Umbilical cord (tissue), 2 donors: ENCODE measurements around the gene E4F1. TPM values are rescaled to one million over a fixed set of nuclear protein-coding genes. Genes with fewer than 3 reads are reported as not detected.
"Not testable (repeated sequence)": the region's sequence is repeated elsewhere in the genome, so short reads cannot be mapped to it uniquely, and the experiment has no call there.

Experiments
- DNase-seq: peaks from one replicate; pipeline ENCODE4 v3.0.0-alpha.2; 2015; ENCODE audit warnings: low spot score
- total RNA-seq: library from RNA; depleted of rRNA; stranded (reverse); fragments of >200 nt; gene quantifications from one replicate; pipeline ENCODE4 v1.2.3, GENCODE V29; 2014; ENCODE audit warnings: low replicate concordance; ENCODE audit not compliant: insufficient read depth

E4F1 gene
- total RNA-seq, 1 donor from 2014 or later = 14.7 TPM

DNA sequence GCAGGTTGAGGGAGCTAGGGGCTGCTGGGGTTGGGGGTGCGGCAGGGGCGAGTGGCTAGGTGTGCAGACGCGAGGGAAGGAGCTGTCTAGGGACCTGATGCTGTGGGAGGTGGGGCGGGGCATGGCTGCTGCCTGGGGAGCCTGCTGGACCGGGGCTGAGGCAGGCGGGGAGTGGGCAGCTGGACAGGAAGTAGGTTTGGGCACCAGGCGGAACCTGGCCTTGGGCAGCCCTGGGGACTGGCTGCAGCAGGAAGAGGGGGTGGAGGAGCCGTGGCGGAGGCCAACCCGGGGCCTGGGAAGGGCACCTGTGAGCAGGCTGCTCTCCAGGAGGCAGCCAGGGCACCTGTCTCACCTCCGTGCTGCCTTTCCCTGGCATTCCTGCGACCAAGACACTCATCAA is 7.0 kb downstream of the E4F1 start:
- DNase-seq = no peak

DNA sequence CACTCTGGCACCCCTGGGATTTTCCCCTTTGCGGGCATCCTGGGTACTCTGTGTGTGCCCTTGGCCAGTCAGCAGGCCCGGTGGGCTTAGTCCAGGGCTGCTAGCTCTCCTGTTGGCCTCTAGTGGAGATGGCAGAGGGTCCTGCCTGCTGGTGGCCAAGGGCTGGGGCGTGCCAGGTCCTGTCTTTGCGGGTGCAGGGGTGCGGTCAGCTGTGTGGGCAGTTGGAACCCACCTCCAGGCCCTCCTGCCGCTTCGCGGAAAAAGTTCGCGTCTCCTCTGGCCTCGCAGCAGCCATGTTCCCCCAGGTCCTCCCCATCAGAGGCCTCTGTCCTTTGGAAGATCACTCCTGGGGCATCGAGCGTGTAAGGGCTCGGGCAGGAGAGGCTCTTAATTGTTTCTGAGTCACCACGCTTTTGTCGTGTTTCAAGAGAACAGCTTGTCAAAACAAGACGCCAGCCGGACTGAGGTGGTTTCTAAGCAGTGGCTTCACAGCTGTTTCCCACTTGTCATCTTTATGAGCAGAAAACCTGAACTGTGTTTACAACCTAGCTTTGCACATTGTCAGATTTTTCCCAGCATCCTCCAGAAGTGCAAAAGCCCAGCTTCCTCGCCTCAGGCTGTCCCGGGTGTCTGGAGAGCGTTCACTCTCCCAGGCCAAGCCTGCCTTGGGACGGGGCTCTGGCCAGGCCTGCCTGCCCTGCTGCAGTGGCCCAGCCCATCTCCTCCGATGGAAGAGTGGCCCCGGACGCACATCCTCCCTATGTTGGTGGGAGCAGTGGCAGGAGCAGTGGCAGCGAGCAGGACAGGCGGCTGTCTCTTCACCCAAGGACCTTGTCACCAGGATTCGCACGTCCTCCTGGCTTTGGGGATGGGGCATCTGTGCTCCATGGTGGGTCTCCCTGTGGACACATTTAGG is 7.9 kb downstream of the E4F1 start:
- DNase-seq = no peak

DNA sequence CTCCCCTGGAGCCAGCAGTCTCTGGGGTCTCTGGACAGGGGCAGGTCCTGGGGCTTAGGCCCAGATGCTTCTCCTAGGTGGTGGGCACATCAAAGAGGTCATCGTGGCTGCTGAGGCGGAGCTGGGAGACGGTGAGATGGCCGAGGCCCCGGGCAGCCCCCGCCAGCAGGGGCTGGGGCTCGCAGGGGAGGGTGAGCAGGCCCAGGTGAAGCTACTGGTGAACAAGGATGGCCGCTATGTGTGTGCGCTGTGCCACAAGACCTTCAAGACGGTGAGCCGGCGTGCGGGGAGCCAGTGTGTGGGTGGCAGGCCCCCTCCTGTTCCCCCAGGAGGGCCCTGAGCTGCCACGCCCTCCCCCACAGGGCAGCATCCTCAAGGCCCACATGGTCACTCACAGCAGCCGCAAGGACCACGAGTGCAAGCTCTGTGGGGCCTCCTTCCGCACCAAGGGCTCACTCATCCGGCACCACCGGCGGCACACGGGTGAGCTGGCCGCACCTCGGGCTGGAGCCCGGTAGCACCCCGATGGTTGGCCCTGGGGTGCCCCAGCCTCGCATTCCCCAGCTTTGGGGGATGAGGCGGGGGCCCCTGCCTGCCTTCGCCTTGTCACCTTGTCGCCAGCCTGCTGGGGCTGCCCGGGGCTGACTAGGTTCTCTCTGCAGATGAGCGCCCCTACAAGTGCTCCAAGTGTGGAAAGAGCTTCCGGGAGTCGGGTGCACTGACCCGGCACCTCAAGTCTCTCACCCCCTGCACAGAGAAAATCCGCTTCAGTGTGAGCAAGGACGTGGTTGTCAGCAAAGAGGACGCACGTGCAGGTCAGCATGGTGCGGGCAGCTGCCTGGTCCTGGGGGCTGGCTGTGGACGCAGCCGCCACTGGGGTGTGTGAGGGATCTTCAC is 9.0 kb downstream of the E4F1 start:
- no peak for DNase-seq

DNA sequence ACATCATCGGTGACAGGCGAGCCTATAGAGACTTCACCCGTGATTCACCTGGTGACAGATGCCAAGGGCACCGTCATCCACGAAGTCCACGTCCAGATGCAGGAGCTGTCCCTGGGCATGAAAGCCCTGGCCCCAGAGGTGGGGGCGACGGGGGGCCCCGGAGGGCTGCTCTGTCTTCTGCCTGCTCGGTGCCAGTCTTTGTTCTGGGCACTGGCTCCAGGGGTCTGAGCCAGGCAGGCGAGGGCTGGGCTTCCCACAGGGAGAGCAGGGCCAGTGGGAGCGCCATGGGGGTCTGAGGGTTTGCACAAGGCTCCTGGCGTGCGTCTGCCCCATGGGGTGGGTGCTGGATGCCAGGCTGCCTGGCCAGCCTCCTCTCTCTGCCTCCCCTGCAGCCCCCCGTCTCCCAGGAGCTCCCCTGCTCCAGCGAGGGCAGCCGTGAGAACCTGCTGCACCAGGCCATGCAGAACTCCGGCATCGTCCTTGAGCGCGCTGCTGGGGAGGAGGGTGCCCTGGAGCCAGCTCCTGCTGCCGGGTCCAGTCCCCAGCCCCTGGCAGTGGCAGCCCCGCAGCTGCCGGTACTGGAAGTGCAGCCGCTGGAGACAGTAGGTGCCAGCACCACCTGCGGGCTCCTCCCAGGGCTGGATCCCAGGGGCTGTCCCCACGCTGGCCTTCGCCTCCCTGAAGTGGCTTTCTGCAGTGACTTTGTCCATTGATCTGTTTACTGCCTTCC is 9.8 kb downstream of the E4F1 start:
- DNase-seq = no peak

DNA sequence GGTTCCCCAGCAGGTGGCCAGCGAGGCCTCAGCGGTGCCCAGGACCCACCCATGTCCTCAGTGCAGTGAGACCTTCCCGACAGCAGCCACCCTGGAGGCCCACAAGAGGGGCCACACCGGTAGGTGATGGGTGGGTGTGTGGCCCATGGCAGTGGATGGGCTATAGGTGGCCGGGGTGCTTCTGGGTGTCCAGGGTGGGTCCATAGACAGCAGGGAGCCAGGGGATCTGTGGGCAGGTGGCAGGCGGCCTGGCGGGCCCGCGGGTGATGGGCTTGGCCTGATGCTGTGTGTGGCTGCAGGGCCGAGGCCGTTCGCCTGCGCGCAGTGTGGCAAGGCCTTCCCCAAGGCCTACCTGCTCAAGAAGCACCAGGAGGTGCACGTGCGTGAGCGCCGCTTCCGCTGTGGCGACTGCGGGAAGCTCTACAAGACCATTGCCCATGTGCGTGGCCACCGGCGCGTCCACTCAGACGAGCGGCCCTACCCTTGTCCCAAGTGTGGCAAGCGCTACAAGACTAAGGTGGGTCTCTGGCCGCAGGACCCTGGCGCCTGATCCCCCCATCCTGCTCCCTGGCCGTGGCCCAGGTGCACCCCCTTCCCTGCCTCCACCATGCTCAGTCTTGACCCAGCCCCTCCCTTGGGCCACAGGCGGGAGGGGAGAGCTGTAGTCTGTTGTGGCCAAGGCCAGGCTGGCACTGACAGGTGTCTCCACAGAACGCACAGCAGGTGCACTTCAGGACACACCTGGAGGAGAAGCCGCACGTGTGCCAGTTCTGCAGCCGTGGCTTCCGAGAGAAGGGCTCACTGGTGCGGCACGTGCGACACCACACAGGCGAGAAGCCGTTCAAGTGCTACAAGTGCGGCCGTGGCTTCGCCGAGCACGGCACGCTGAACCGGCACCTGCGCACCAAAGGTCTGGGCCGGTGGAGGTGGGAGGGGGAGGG is 10.8 kb downstream of the E4F1 start:
- no peak for DNase-seq

DNA sequence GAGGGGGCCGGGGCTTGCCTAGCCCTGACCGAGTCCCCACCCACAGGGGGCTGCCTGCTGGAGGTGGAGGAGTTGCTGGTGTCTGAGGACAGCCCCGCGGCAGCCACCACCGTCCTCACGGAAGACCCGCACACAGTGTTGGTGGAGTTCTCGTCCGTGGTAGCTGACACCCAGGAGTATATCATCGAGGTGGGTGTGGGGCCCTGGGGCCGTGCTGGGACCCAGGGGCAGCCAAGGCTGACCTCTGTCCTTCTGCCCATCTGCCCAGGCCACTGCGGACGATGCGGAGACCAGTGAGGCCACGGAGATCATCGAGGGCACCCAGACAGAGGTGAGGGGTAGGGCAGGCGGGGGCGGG is 11.4 kb downstream of the E4F1 start:
- no peak for DNase-seq

DNA sequence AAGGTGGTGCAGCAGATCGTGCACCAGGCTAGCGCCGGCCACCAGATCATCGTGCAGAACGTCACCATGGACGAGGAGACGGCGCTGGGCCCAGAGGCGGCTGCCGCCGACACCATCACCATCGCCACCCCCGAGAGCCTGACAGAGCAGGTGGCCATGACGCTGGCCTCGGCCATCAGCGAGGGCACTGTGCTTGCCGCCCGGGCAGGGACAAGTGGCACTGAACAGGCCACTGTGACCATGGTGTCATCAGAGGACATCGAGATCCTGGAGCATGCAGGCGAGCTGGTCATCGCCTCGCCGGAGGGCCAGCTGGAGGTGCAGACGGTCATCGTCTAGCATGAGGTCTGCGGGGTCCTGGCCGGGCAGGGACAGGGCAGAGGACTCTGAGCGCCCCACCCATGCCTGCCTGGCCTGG is 11.9 kb downstream of the E4F1 start:
- DNase-seq = no peak

DNA sequence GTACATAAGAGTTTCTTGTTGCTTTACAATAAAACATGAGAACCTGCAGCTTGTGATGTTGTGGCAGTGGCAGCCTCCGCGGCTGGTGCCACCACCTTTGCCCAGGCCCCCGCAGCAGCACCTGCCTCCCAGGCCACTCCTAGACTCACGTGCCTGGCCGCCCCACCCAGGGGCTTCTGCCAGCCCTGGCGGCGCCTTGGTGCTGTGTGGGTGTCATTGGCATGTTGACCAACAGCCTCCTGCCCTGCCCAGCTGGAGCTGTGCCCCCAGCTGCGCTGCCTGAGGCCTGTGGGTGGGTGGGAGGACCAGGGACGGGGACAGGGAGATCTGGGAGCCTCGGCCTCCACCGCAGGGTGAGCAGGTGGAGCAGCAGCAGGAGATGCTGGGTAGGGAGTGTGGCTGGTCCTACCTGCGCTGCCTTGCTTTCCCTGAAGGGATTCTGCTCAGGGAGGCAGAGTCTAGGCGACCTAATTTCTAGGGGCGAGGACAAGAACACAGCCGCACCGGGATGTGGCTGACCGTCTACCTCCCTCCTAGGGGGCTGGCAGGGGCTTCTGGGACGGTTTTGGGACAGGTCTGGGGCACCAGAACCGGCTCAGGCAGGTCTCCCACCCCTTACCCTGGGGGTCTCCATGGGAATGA is 12.4 kb downstream of the E4F1 start:
- no peak for DNase-seq

DNA sequence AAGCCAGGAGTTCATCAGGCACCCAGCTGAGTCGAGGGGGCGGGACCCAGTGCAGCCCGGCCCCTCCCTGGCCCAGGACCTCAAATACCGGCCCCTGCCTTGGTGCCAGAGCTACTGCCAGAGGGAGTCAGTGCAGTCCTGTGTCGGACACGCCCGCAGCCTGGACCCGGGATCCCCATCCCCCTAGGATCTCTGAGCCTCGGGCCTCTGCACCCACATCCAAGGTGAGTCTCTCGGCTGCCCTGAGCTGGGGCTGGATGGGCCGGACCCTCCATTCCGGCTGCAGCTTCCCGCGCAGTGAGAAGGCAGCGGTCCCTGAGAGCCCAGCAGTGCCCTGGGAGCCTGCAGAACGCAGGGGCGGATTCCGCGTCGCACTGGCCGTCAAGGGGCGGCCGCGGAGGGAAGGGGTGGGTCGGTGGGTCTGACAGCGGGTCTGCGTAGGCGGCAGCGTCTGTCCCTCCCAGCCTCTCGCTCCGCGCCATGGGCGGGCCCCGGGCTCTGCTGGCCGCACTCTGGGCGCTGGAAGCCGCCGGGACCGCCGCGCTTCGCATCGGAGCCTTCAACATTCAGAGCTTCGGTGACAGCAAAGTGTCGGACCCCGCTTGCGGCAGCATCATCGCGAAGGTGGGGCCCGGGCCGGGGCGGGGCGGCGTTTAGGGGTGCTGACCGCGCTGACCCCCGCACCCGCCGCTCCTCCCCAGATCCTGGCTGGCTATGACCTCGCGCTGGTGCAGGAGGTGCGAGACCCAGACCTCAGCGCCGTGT is 13.1 kb downstream of the E4F1 start, which contains the start of gene DNASE1L2:
Gene DNASE1L2, plus strand, starts transcription at position 108 of the 765 bp plus-strand sequence. Its CDS starts 373 bp downstream, at position 481.
- no peak for DNase-seq

DNA sequence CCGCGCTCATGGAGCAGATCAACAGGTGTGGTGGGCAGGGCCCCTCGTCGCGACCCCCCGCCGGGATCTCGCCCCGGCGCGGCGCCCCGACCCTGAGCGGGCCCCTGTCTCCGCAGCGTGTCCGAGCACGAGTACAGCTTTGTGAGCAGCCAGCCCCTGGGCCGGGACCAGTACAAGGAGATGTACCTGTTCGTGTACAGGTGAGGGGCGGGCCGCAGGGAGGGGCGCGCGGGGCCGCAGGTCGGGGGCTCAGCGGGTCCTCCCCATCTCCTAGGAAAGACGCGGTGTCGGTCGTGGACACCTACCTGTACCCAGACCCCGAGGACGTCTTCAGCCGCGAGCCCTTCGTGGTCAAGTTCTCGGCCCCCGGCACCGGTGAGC is 13.7 kb downstream of the E4F1 start:
- no peak for DNase-seq

DNA sequence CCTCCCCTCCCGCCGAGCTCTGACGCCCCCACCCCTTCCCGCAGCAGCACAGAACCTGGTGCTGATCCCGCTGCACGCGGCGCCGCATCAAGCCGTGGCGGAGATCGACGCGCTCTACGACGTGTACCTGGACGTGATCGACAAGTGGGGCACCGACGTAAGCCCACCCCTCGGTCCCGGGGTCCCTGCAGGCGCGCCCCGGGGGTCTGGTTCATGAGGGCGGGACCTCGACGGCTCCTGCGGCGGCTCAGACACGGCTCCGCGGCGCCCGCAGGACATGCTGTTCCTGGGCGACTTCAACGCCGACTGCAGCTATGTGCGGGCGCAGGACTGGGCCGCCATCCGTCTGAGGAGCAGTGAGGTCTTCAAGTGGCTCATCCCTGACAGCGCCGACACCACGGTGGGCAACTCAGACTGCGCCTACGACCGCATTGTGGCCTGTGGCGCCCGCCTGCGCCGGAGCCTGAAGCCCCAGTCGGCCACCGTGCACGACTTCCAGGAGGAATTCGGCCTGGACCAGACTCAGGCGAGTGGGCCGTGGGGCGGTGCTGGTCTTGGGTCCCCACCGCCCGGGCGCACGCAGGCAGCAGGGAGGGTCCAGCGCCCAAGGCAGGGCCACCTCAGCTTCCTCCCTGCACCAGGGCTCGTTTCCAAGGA is 14.2 kb downstream of the E4F1 start:
- no peak for DNase-seq

DNA sequence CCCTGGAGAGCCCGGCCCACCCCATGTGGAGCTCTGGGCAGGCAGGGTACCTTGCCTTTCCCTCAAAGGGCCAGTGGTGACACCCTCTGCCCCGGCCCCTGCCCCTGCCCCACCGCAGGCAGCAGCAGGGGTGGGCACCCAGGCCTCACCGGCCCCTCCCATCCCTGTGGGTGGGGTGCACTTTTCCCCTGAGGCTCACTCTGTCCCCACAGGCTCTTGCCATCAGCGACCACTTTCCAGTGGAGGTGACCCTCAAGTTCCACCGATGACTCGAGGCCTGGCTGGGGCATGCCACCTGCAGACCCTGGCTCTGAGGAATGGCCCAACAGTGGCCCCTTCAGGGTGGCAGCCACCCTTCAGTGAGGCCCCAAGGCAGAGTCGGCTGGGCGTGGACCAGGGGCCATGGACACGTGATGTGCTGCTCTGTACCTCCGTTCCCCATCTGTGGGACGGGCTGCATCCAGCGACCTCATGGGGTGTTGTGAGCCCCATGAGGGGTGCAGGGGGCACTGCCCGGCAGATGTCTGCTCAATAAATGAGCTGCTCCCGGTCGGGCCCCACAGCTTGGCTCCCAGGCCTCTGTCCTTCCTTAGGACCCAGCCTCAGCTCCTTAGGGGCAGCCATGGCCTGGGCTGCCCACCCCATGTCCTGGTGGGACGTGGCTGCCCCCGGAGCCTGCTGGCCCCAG is 14.9 kb downstream of the E4F1 start:
- DNase-seq = no peak

DNA sequence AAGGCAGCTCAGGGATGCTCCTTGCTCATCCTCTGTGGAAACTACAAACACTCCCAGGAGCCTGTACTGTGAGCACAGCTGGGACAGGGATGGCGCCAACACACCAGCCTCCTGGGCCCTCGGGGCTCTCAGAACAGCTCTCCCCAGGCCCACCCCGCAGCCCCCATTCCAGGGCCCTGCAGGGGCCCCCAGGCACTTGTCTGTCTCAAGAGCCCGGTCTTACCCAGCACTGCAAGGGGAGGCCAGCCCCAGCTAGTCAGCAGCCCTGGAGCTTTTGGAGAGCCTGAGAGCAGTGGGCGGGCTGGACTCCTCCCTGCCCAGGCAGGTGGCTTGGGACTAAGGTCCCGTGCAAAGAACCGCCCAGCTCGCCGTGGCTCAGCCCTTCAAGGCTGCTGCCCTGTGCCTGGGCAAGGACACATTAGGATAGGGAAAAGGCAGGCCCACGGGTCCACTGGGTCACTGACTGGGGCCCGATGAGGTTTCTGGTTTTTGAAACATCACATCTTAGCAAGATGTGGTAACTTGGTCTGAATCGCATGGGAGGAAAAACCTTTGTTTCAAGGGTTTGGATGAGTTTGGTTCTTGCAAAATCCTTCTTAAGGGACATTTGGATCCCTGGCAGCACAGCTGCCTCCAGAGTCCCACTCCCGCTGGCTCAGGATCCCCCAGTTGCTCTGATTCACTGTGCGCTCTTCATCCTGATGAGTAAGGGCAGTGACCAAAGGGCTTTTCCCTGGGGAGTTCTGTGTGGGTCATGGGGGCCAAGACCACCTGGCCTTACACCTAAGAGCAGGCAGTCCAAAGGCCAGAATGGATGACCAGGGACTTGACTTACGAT is 15.7 kb downstream of the E4F1 start:
- DNase-seq = no peak

DNA sequence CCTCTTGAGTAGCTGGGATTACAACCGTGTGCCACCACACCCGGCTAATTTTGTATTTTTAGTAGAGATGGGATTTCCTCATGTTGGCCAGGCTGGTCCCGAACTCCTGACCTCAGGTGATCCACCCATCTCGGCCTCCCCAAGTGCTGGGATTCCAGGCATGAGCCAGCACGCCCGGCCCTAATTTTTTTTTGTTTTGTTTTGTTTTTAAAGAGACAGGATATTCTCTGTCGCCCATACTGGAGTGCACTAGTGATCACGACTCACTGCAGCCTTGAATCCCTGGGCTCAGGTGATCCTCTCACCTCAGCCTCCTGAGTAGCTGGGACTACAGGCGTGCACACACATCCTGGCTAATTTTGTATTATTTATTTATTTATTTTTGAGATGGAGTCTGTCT is 16.9 kb downstream of the E4F1 start:
- not testable (repeated sequence) for DNase-seq

DNA sequence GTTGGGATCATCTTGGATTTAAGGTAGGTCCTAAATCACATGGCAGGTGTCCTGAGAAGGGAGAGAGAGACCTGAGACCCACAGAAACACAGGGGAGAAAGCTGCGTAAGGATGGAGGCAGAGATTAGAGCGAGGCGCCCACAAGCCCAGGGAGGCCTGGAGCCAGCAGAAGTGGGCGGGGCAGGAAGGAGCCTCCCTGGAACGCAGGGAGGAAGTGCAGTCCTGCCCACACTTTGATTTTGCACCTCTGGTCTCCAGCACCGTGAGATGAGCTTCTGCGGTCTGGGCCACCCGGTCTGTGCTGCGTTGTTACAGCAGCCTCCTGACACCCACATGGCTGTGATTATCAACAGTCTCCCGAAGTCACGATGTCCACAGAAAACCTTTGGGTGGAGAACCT is 19.2 kb downstream of the E4F1 start:
- no peak for DNase-seq

DNA sequence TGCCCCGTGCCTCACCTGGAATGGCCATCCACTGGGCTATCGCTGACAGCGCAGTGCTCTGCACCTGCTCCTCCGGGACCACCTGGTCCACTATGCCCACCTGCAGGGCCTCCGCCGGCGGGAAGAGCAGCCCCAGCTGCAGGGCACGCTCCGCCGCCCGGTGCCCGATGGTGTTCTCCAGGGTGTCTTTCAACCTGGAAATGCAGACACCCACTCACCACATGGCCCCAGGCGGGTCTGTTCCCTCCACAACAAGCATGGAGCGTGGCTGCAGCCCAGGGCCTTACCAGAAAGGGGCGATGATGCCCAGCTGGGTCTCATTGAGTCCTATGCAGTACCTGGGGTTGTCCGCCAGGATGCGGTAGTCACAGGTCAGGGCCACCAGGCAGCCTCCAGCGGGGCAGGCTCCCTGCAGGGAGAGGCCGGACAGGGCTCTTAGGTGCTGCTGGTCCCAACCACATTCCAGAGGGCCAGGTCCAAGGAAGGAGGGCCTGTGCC is 19.7 kb downstream of the E4F1 start:
- DNase-seq = no peak

DNA sequence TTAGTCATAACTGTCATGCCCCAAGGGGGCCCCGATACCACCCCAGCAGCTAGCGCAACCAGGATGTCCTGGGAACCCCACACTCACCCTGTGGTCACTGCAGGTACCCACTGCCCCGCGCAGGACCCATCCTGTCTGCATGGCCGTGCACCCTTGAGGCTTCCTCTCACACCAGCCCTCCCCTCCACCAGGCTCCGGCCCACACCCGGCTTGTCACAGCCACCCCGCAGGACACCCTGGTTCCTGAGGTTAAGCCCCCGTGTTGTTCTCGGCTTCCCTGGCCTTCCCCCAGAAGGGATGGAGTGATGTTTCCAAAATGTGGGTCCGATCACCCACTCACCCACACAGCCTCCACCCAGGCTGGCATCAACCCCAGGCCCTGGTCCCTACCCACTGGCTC is 20.4 kb downstream of the E4F1 start:
- no peak for DNase-seq
